ENCODE measurements around the gene NINJ1.
"Not testable (repeated sequence)": the region's sequence is repeated elsewhere in the genome, so short reads cannot be mapped to it uniquely, and the experiment has no call there.

Gene NINJ1

DNA sequence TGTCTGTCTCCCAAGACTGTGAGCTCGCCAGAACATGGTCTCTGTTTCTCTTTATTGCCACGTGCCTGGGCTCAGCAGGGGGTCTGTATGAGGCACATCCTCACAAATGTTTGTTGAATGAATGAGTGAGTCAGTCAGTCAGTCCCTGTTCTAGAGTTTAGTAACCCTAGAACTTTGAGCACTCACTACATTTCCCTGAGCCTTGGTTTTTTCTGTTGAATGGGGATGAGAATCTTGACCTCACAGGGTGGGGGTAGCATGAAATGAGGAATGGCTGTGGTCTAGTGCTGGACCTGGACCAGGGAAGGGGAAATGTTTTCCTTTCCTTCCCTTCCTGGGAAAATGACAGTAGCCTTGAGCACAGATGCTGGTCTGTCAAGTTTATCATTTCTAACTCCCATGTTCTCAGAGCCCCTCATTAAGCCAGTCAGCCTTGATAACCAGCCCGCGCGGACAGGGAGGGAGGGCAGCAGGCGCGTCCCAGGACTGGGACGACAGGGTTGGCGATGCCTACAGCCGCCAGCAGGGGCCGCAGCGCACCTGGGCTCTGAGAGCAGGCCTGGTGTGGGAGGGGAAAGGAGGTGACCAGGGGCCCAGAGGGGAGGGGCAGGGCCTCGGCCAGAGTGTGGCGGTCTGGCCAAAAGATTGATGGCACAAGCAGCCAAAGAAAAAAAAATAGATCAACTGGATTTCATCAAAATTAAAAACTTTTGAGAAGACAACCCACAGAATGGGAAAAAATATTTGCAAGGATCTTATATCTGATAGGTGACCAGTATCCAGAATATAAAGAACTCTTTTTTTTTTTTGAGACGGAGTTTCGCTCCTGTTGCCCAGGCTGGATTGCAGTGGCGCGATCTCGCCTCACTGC is 25.8 kb upstream of the NINJ1 start:
- peak; percentile 75 for DNase-seq

DNA sequence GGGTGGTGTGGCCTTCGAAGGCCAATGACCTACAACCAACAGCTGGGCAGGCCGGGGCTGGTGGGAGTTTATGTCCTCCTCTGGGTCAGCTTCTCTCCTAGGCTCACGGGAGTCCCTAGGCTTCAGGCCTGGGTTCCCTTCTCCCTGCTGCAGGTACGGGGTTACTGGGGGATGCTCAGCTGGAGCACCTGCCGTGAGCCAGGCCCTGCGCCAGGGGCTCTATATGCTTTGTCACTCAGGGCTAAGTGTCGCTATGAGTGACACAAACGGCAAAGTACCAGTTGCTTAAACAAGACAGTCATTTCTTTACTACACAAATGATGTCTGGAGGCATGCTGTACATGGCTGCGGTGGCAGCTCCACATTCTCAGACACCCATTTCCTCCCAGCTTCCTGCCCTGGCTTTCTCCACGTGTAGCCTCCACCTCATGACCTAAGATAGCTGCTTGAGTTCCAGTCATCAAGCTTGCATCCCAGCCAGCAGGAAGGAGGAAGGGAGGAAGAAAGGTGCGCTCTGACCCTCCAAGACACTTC is 22.5 kb upstream of the NINJ1 start:
- DNase-seq, result no peak

DNA sequence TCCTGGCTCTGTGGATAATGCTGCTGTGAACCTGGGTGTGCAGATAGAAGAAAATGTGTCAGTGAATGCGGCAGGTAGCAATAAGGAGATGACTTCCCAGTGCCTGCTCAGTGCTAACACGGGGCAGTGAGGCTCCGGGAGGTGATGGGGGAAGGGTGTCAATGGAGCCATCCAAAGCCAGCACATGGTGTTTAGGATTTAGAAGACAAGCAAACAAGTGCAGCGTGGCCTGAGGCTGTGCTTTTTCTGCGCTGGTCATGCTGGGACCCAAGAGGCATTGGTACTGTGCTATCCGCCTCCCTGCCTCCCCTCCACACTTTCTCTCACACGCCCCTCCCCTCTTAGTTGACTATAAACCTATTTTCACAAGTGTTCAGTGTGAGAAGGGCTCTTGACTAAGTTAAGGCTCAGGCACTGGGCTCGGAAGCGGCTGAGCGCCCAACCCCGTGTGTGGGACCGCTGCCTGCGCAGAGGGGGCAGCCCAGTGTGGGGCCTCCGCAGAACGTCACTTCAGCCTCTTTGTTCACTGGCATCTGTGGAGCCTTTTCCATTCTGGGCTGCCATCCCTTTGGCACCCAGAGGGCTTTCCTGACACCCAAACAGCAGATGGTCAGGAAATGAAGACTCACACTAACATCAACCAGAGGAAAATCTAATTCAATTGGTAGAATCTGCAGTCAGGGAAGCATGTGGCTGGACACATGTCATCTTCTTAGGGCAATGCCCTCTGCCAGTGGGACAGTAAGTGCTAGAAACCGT is 21.8 kb upstream of the NINJ1 start:
- DNase-seq, result no peak

DNA sequence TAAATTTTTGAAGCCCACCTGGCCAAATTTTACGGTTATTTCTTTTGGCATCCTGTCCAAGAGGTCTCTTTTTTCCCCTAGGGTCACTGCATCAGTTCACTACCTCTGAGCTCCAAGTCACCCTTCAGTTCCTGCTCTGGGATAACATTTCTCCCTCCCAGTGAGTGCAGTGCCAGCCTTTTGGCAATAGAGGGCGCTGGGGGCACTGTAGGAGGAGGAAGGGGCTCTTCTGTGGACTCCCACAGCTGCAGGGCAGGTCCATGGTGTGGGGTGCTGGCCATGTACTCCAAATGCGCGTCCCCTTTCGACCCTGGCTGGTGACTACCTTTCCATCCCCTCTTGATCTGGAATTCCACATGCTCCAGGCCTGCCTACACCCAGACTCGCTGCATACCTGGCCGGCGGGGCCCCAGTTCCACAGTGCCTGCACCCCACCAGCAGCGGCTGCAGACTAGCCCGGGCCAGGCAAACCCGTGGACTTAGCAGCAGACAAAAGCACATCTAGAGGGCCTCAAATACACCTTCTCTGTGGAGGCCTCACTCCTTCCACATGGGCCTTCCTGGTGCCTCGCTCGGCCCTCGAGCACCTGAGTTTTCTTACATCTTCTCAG is 20.3 kb upstream of the NINJ1 start:
- DNase-seq, result peak; percentile 45

DNA sequence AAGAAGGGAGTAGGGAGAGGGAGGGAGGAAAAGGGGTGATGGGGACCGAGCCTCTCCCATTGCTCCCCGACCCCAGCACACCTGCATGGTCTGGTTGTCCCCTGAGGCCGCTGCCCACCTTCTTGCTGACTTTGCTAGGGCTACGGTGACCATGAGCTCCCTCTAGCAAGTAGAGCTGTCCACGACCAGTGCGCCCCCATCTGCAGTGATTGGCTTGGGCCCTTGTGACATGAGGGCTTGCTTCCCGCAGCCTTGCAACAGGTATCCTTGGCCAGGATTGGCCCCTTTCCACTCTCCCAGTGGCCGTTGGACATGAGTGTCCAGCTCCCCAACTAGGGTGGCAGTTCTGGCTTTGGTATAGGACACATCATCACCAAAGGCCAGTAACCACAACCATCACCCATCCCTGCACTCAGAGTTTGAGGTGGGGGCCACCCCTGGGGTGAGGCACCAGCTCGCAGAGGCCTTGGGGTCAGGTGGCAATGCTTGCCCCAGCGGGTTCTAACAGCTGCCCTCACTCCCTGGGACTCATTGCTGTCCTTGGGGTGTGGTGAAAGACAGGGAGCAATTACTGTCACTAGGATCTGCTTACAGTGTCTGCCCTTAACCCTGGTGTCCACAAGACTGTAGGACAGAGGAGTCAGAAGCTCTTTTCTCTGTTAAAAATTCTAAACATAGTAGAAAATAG is 17.2 kb upstream of the NINJ1 start:
- DNase-seq, result no peak

DNA sequence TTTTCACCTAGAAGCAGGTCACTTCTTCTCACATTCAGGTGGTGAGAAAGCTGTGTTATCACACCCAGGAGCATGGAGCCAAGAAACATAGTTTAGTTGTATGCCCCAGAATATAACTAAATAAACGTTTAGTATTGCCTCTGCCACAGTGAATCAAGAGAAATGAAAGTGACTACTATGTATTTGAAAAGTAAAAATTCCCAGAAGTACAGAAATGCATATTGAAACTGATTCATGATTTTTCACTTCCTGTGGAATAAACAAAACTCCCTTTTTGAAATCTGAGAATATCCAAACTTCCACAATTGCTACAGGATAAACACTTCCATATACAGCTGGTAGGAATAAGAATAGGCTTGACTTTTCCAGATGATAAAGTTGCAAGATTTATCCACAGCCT is 15.3 kb upstream of the NINJ1 start:
- DNase-seq, result no peak

DNA sequence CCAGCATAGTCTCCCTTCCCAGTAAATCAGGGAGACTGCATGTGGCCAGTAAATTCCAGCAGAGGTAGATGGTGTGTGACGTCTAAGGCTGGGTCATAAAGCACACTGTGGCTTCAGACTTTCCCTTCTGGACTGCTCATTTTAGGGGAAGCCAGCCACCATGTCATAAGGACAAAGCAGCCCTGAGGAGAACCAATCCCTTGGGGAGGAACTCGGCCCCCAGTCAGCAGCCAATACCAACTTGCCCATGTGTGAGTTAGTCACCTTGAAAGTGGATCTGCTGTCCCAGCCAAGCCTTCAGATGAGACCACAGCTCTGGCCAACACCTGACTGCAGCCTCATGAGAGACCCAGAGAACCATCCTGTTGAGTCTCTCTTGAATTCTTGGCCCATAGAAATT is 14.7 kb upstream of the NINJ1 start:
- DNase-seq, result no peak

DNA sequence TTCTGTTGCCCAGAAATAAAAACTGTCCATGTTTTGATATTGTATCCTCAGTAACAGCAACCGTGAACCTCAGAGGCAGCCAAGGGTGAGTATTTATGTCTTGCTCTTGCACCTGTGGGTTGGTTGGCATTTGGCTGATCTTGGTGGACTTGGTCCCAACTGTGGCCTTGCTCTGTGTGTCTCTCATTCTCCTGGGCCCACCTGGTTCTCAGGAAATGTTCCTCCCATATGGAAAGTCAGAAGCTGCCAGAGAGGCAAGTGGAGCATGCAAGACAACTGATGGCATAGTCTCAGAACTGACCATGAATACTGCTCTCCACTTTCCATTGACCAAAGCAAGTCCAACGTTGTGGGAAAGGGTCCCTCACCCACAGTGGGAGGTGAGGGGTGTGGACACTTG is 13.6 kb upstream of the NINJ1 start:
- DNase-seq, result no peak

DNA sequence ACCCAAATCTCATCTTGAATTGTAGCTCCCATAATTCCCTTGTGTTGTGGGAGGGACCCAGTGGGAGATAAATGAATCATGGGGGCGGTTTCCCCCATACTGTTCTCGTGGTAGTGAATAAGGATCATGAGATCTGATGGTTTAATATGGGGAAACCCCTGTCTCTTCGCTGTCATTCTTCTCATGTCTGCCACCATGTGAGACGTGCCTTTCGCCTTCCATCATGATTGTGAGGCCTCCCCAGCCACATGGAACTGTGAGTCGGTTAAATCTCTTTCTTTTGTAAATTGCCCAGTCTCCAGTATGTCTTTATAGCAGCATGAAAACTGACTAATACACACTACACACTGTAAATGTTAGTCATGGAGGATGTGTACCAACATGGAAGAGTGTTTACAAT is 12.6 kb upstream of the NINJ1 start:
- DNase-seq, result not testable (repeated sequence)

DNA sequence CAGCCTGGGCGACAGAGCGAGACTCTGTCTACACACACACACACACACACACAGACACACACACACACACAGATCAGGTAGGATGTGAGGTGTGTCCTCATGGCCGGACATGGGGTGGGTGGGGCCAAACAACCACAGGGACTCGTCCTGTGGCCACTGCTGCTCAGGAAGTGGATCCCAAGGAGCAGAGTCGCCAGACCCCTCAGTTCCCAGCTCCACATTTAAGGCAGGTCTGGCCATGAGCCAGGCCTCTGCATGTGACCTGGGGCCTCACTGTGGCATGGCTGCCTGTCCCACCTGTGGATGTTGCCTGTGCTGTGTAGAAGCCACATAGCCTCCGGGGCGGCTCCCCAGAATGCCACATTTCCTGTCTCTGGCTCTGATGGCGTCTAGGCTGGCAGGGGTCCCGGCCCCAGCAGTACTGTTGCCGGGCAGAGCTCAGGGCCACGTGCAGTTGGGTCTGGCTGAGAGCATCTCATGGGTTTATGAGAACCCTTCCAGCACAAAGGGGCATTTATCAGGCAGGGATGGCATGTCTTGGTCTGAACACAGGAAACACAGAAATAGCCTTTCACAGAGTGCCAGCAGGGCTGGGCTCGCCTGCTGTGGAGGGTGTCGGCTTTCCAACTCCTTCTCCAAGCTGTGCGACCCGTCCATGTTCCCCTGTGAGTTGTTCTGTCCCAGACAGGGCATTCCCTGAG is 9.9 kb upstream of the NINJ1 start:
- peak; percentile 72 for DNase-seq

DNA sequence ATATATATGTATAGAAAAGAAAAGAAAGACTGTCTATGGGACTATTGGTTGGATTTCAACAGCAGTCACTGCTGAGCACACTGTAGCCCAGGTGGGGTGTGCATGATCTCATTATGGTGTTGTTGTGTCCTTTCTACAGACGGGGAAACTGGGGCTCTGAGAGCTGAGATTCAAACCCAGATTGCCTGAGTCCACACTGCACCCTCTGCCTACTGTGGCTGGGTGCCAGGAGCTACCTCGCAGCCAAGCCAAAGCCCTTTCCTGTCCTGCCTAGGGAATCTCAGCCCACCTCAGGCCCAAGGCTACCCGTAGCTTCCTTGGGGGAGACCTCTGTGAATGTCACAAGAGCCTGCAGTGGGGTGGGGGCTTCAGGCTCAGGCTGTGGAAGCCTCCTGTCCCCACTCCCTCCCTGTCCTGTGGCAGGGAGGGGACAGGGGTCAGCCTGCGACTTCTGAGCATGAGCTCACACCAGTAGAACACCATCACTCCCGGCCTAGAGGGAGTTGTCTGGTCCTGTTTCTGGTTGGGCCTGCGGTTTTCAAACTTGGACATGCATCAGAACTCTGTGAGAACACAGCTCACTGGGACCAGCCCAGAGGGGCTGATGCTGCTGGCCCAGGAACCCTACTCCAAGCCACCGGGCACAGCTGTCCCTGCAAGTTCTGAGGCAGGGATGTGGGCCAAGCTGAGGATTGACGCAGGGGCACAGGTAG is 7.9 kb upstream of the NINJ1 start:
- DNase-seq, result no peak

DNA sequence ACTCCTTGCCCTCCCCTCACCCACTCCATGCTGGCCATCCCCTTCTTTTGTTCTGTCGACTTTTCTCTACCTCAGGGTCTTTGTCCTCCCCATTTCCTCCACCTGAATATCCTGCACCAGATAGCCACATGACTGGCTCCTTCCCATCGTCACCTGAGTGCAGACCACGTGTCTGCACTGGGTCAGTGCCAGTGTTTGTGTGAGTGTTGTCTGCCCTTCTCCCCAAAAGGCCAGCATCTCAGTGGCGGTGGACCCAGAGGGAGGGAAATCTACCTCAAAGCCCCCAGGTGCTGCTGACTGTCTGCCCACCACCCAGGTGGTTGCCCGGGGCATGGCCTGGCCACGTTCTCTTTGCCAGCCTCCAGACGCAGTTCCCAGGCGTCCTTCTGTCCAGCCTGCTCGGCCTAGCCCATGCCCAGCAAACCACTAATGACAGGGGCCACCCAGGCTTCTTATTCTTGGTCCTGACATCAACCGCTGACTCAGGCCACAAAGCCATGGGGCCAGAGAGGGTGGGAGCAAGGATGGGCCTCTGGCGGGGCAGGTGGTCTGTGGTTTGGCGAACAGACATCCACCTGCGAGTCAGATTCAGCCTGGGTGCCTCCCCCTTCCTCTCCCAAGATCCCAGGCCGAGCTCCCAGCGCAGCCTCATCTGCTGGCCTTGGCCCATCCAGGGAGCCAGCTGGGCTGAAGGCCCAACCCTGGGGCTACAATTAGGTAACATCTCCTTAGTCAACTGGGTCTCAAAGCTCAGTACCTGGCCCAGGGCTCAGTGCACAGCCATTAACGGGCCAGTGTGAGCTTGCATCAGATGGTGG is 5.5 kb upstream of the NINJ1 start:
- DNase-seq, result no peak

DNA sequence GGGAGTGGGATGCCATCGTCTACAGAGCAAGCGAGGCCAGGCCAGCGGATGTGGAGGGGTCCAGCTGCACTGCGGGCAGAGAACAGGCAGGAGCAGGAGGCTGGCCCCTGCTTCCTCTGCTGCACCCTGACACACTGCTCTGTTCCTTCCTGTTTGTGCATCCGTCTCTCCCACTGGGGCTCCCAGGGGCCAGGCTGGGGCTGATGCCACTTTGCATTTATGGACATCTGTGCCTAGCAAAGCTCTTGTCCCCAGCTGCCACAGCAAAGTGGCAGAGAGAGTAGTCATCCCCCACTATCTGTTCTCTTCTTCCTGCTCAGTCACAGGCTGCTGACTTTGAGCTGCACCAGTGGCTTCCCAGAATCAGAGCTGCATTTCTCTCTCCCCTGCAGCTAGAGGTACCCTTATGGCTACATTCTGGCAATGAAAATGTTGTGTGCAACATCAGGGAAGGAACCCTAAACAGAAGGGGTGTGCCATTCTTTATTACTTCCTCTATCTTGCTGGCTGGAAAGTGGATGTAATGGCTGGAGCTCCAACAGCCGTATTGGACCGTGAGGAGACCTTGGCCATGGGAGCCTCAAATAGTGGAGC is 4.2 kb upstream of the NINJ1 start:
- no peak for DNase-seq

DNA sequence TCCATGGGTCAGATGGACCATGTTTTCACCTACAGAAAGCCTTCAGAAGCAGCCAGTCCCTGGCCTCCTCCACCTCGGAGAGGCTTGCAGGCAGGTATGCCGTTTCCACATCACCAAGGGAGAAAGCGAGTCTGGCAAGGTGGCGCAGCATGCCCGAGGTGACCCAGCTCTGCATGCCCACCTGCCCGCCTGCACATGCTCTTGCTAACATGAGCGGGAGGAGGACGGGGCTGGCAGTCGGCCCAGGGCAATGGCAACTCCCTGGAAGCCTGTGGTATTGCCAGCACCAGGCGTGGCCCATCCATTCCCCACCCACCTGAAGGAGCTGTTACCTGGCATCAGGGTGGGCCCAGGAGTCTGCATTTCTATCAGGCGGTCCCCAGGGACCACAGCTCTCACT is 3.3 kb upstream of the NINJ1 start:
- DNase-seq, result no peak

DNA sequence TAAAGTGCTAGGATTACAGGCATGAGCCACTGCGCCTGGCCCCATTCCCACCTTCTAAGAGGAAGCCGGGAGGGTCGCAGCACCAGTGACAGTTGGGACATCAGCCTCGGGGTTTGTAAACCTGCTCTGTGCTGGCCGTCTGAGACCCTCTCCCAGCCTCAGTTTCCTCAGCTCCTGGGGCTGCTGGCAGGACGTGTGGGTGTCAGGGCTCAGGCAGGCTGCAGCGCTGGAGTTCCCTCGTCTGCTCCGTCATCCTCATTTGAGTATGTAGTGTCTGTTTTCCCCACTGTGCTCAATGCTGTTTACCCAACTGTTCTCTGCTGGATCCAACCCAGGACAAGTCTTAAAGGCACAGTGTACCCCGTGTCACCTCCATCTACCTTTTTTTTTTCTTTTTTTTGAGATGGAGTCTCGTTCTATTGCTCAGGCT is 2.0 kb upstream of the NINJ1 start:
- DNase-seq, result no peak

DNA sequence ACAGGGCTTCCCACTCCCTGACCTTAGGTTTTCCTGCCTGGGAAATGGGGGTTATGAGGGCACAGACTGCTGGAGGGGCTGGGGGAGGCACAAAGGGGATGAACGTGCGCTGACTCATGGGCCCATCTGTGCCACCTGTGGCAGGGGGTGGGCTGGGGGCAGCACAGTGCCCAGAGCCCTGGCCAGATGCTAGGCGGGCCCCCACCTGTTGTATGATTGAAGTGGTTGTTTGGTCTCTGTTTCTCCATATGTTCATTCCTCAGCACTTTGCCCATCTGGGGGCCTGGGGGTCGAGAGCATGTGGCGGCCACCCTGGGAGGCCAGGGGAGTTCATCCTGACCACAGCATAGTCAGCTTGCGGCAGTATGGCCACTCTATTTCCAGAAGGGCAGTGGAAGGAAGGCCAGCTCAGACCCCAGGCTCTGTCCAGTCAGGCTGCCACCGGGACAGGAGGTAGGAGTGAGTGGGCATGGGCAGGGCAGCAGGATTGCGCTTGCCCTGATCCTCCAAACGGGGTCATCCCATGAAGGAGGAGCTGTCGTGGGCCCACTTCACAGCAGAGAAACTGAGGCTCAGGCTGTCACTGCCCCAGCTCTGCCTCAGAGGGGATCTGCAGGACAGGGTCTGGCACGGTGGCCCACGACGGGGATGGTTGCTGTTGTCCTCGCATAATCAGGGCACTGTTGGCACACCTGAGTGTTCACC is 841 bp upstream of the NINJ1 start:
- DNase-seq, result no peak

DNA sequence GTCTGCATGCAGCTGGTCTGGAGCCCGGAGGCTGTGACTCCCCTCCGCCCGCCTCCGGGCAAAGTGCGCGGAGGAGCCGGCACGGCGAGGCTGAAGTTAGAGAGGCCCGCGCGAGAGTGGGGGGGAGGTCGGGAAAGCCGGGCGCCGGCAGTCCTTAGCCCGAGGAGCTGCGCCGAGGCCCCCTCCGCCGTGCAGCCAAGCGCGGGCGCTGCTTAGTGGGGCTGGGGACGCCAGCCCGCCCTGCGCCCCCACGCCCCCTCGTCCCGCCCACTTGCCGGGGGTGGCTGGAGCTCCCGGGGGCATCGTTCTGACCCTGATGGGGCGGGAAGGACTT is 403 bp downstream of the NINJ1 start:
- peak; percentile 64 for DNase-seq

DNA sequence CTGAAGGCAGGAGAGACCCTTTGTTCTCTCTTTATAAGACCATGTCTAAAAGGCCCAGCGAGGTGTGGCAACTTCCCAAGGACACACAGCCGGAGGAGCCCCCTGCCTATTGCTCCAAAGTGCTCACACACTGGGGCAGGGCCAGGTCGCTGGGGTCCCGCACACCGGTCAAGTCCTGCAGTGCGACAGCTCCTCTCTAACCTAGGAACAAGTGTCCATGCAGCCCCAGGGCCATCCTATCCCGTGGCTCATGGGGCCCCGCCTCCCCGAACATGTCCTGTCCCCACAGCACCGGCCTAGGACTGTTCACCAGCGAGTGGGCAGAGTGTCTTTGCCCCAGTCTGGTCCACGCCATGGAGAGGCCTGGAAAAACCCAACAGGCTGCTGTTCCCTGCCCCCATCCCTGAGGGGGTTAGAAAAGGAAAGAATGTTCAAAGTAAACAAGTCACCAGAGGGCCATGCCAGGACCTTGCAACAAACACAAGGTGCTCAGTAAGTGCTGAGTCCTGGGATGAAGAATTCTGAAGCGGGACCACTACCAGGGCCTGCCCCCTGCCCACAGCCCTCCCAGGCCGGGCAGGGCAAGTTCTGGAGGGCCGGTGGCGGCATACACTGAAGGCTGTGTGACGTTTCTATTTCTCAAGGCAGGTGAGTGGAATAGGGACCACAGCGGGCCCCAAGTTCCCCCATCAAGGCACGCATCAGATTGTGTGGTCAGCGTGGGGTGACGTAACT is 938 bp downstream of the NINJ1 start:
- DNase-seq, result no peak

DNA sequence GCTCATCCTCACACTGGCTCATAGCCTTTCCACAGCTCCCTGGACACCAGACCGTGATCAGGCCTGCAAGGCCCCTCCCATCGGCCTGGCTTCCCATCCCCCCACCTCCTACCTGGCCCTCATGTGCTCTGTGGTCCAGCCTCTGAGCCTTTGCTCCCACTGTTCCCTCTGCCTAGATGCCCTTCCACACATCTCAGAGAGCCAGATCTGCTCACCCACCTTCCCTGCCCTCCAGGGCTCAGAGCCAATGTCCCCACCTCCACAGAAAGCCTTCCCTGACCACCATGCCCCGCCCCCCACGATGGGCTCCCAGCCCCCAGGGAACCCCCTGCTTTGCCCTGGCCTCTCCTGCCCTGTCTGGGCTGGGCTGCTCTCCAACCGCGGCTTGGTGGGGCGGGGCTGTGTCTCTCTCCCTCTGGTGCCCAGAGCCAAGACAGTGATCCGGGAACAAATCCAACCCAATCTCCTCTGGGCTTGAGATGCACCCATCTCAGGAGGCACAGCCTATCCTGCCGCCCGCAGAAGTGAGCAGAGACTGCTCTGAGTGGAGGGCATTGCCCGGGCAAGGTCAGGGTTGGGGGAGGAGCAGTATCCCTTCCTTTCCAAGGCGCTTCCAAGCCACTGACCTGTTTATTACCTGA is 1.6 kb downstream of the NINJ1 start:
- peak; percentile 24 for DNase-seq

Measured in activated T-cell treated with anti-CD3 and anti-CD28 coated beads, Interleukin-2, amount 50 U/mL, for 1 hour (primary cell).